Fibroblast of pulmonary artery (primary cell): ENCODE results near the gene NIM1K.
"Not testable (repeated sequence)": the region's sequence is repeated elsewhere in the genome, so short reads cannot be mapped to it uniquely, and the experiment has no call there.

ENCODE experiments used
- DNase-seq: peaks from one replicate; pipeline ENCODE4 v3.0.0-alpha.2; 2010; ENCODE audit warnings: low read depth
- H3K4me3 ChIP-seq: replicated peaks from 2 replicates; pipeline ENCODE4 v1.5.1; 2011; ENCODE audit warnings: low read depth, mild to moderate bottlenecking, control low read depth, low read length, moderate library complexity
- TF ChIP-seq, protein P1 (sequence below): IDR thresholded peaks from 2 replicates; pipeline ENCODE4 v1.5.1; 2011; ENCODE audit warnings: mild to moderate bottlenecking, control low read depth, low read length, inconsistent platforms; ENCODE audit errors: missing control alignments

The NIM1K gene

DNA sequence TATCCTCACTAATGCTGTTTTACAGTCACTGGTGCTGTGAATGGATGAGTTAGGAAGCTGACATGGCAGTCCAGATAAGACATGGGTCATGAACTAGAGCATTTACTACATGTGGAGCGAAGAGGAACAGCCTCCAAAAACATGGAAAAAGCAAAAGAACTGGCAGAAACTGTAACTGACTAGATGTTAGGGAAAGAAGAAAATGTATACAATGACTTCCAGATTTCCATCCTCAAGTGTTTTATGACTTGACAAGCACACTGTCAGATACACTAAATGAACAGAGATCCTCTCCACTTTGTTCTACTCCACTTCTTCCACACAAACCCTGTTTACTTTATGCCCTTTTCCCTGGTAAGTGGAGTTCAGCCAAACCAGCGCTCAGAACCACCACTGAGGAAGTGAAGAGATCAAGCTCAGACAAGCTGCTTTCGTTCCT, 109.6 kb downstream of the NIM1K start:
- TF ChIP-seq, protein P1, sequence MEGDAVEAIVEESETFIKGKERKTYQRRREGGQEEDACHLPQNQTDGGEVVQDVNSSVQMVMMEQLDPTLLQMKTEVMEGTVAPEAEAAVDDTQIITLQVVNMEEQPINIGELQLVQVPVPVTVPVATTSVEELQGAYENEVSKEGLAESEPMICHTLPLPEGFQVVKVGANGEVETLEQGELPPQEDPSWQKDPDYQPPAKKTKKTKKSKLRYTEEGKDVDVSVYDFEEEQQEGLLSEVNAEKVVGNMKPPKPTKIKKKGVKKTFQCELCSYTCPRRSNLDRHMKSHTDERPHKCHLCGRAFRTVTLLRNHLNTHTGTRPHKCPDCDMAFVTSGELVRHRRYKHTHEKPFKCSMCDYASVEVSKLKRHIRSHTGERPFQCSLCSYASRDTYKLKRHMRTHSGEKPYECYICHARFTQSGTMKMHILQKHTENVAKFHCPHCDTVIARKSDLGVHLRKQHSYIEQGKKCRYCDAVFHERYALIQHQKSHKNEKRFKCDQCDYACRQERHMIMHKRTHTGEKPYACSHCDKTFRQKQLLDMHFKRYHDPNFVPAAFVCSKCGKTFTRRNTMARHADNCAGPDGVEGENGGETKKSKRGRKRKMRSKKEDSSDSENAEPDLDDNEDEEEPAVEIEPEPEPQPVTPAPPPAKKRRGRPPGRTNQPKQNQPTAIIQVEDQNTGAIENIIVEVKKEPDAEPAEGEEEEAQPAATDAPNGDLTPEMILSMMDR, result no peak
- no peak overlapping the region for H3K4me3 ChIP-seq
- no peak for DNase-seq

DNA sequence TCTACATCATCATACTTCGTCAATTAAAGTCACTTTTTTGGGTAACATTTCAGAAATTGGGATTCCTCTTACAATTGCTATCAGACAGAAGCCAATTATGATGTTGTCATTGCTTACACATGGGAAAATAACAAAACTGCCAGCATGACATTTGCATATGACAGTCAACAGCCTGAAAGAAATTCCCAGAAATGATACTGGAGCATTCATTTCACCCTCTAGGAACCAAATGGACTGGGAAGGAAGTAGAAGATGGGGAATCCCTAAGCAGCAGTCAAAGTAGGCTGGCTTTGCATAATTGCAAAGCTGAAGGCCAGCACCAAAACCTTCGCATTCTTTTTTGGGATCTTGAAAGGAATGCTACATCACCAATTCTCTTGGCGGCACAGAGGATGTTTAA, 110.5 kb downstream of the NIM1K start:
- no peak overlapping the region for H3K4me3 ChIP-seq
- no peak for DNase-seq
- TF ChIP-seq, protein P1, result no peak

DNA sequence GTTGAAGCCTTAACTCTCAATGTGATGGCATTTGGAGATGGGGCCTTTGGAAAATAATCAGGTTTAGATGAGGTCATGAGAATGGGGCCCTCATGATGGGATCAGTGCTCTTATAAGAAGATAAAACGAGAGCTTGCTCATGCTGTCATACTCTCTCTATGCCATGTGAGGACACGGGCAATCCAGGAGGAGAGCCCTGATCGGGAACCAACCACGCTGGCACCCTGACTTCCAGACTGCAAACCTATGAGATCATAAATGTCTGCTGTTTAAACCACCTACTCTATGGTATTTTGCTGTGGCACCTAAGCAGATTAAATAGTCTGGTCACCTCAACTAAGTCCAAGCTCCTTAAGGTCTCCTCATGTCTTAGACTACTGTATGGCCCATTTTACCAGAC, 111.2 kb downstream of the NIM1K start:
- TF ChIP-seq, protein P1, result no peak
- no peak for DNase-seq
- H3K4me3 ChIP-seq, result no peak overlapping the region

DNA sequence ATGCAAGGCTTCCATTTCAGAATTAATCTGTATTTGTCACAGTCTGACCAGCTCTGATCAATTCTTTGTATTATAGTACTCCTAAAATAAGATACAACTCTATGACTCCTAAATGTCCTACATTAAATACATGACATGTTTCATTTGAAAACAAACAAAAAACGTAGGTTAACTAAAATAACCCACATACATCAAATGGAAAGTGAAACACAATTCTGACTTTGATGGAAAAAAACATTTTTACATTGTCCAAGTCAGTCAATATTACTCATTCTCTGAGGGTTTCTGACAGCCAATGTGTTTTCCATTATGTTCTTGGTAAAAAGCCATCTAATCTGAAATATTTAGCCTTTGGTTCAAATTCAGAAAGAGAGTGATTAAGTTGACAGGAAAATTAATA, 112.5 kb downstream of the NIM1K start:
- no peak overlapping the region for H3K4me3 ChIP-seq
- DNase-seq, result peak; percentile 29
- TF ChIP-seq, protein P1, result no peak

DNA sequence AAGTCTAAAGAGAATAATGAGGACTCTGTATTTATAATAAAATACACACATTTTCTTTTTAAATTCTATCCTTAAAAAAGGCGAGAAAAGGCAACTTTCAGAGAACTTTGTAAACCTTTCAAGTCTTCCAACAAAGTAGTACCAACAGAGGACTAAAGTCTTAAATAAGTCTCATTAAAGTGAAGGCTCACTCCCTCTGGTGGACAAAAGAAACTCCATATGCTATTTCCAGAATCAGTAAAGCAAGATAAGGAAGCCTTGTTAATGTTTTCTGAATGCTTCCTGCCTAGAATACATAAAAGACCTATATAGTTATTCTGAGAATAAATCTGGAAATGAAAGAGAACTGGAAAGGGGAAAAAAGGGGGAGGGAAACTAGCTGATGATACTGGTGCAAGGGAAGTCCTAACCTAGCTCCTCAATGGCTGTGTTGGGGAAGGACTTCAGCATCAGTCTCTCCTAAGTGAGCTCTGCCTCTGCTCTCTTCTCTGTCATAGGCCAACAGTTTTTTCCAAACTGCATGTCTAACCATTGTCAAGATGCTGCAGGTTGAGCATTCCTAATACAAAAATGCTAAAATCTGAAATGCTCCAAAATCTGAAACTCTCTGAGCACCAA, 114.0 kb downstream of the NIM1K start:
- DNase-seq, result peak; percentile 77
- TF ChIP-seq, protein P1, result peak; percentile 76
- no peak overlapping the region for H3K4me3 ChIP-seq

DNA sequence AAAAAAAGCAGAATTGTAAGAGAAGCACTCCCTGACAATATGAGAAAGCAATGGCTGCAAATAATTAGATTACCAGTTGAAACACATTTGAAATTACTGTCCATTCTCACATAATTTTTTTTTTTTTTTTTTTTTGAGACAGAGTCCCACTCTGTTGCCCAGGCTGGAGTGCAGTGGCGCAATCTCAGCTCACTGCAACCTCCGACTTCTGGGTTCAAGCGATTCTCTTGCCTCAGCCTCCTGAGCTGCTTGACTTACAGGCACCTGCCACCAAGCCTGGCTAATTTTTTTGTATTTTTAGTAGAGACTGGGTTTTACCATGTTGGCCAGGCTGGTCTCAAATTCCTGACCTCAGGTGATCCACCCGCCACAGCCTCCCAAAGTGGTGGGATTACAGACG, 114.9 kb downstream of the NIM1K start:
- not testable (repeated sequence) for DNase-seq, H3K4me3 ChIP-seq

DNA sequence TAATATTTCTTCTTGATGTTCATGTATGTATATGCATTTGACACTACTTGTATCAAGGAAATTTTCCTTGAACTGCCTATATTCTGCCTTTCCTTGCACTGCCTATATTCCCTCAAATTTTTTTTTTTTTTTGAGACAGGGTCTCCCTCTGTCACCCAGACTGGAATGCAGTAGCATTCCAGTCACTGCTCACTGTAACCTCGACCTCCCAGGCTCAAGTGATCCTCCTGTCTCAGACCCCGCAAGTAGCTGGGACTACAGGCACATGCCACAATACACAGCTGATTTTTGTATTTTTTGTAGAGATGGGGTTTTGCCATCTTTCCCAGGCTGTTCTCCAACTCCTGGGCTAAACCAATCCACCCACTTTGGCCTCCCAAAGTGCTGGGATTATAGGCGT, 117.1 kb downstream of the NIM1K start:
- no peak for DNase-seq
- H3K4me3 ChIP-seq, result peak overlapping the region; percentile 21
- TF ChIP-seq, protein P1, result no peak

DNA sequence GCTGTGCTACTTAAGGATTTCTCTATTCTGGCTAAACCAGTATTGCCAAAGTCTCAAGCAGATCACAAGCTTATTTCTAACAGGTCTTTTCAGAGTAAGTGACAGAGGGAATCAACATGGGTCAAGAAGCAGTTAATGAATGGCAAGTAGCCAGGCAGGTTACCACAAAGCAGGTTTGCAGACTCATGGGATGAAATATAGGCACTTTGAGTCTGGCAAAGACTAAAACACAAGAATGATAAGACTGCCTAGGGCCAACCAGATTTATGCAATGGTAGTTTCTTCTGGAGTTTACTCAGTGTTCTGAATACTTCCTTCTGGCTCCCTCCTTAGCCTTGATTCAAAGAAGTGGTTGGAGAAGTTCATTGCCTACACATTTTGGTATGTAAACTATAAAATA, 117.6 kb downstream of the NIM1K start:
- H3K4me3 ChIP-seq, result peak overlapping the region; percentile 92
- TF ChIP-seq, protein P1, result no peak
- DNase-seq, result no peak
